Fibroblast of peridontal ligament (primary cell): ENCODE results near the gene CSF1R.
"Not testable (repeated sequence)": the region's sequence is repeated elsewhere in the genome, so short reads cannot be mapped to it uniquely, and the experiment has no call there.

Experiments
- DNase-seq: peaks from one replicate; pipeline ENCODE4 v3.0.0-alpha.2; 2010; ENCODE audit errors: extremely low read depth

The CSF1R gene

GRCh38 chr5:150055326-150056074 lies 30.9 kb downstream of the CSF1R start:
- no peak for DNase-seq

- DNase-seq = no peak
Measured at GRCh38 chr5:150054569-150054968, 31.8 kb downstream of the CSF1R start.

- no peak for DNase-seq
Measured at GRCh38 chr5:150053713-150054392, 32.5 kb downstream of the CSF1R start.

- DNase-seq = peak; percentile 58
Measured at GRCh38 chr5:150052956-150053712, 33.2 kb downstream of the CSF1R start.

GRCh38 chr5:150052226-150052955 lies 34.0 kb downstream of the CSF1R start:
- no peak for DNase-seq

- no peak for DNase-seq
Measured at GRCh38 chr5:150051657-150052195, 34.6 kb downstream of the CSF1R start.

- DNase-seq = not testable (repeated sequence)
Measured at GRCh38 chr5:150050172-150050811, 36.1 kb downstream of the CSF1R start.

GRCh38 chr5:150046031-150046430 lies 40.3 kb downstream of the CSF1R start:
- DNase-seq = no peak

- DNase-seq = no peak
Measured at GRCh38 chr5:150045549-150045948, 40.8 kb downstream of the CSF1R start.

- DNase-seq = no peak
Measured at GRCh38 chr5:150044712-150045111, 41.6 kb downstream of the CSF1R start.

- DNase-seq = peak; percentile 73
Measured at GRCh38 chr5:150044329-150044681, 42.0 kb downstream of the CSF1R start.

- no peak for DNase-seq
Measured at GRCh38 chr5:150043657-150044328, 42.6 kb downstream of the CSF1R start.

GRCh38 chr5:150042459-150042858 lies 43.9 kb downstream of the CSF1R start:
- no peak for DNase-seq

GRCh38 chr5:150038547-150038946 lies 47.8 kb downstream of the CSF1R start:
- peak; percentile 62 for DNase-seq

GRCh38 chr5:150036513-150036912 lies 49.8 kb downstream of the CSF1R start:
- peak; percentile 93 for DNase-seq

GRCh38 chr5:150035139-150035895 lies 51.0 kb downstream of the CSF1R start:
- no peak for DNase-seq

GRCh38 chr5:150034662-150035061 lies 51.7 kb downstream of the CSF1R start:
- DNase-seq = peak; percentile 95

- DNase-seq = no peak
Measured at GRCh38 chr5:150033334-150033733, 53.0 kb downstream of the CSF1R start.

- not testable (repeated sequence) for DNase-seq
Measured at GRCh38 chr5:150028047-150028446, 58.3 kb downstream of the CSF1R start.

GRCh38 chr5:150026682-150027172 lies 59.6 kb downstream of the CSF1R start:
- no peak for DNase-seq
